CD4-positive, CD25-positive, alpha-beta regulatory T cell (primary cell): ENCODE data around the gene LINC00237. TPM values are rescaled to one million over a fixed set of nuclear protein-coding genes. Genes with fewer than 3 reads are reported as not detected.
A peak's percentile ranks its signal among the peaks of the same experiment; 100 is the strongest.

ENCODE experiments used
- ATAC-seq, 2 donors: fragments of 150-1000 bp; cut with Tn5 transposase; one replicate each; pipeline ENCODE4 v1.10.0; 2021; ENCODE audit warnings: low read depth in 2 of 2, moderate number of reproducible peaks in 2 of 2, moderate library complexity in 1 of 2
- DNase-seq, 3 donors: peaks; one replicate each; pipeline versions ENCODE4 v3.0.0 to v3.0.0-alpha.2; 2012 to 2022; ENCODE audit warnings: mixed read lengths in 1 of 3
- H3K27ac ChIP-seq: one replicate; pipeline ENCODE4 v1.7.0; 2013; ENCODE audit warnings: mild to moderate bottlenecking, low read length; ENCODE audit not compliant: insufficient read depth, poor library complexity, severe bottlenecking
- H3K27me3 ChIP-seq: one replicate; pipeline ENCODE4 v1.7.0; 2013; ENCODE audit warnings: low read length; ENCODE audit not compliant: control insufficient read depth, insufficient read depth
- H3K36me3 ChIP-seq: one replicate; pipeline ENCODE4 v1.7.0; 2013; ENCODE audit warnings: mild to moderate bottlenecking, low read length, moderate library complexity; ENCODE audit not compliant: control insufficient read depth, insufficient read depth
- H3K4me1 ChIP-seq: 2 replicates; pipeline ENCODE4 v1.7.0; 2013; ENCODE audit warnings: mild to moderate bottlenecking, low read length; ENCODE audit not compliant: insufficient read depth, control insufficient read depth, poor library complexity, severe bottlenecking
- H3K4me3 ChIP-seq: one replicate; pipeline ENCODE4 v1.7.0; 2013; ENCODE audit warnings: low read depth, mild to moderate bottlenecking, low read length, moderate library complexity
- H3K9me3 ChIP-seq, 2 experiments: 1 replicate in 1 of 2; 2 replicates in 1 of 2; pipeline ENCODE4 v1.7.0; 2013; ENCODE audit warnings: low read length in 2 of 2, mild to moderate bottlenecking in 1 of 2, moderate library complexity in 1 of 2; ENCODE audit not compliant: control insufficient read depth in 2 of 2
- H3K27ac Mint-ChIP-seq, 3 donors: one replicate each; pipeline ENCODE4 v1.8.0; 2020 to 2022; ENCODE audit warnings: mild to moderate bottlenecking in 3 of 3, mixed read lengths in 3 of 3, moderate library complexity in 2 of 3
- H3K27me3 Mint-ChIP-seq: one replicate; pipeline ENCODE4 v1.8.0; 2022; ENCODE audit warnings: mild to moderate bottlenecking, mixed read lengths
- H3K36me3 Mint-ChIP-seq: one replicate; pipeline ENCODE4 v1.8.0; 2020; ENCODE audit warnings: mixed read lengths
- H3K4me1 Mint-ChIP-seq, 4 donors: one replicate each; pipeline ENCODE4 v1.8.0; 2020 to 2022; ENCODE audit warnings: mixed read lengths in 4 of 4, mild to moderate bottlenecking in 1 of 4
- H3K4me3 Mint-ChIP-seq, 4 donors: one replicate each; pipeline ENCODE4 v1.8.0; 2020 to 2022; ENCODE audit warnings: mild to moderate bottlenecking in 4 of 4, mixed read lengths in 4 of 4, moderate library complexity in 3 of 4
- H3K9me3 Mint-ChIP-seq, 7 donors: one replicate each; pipeline ENCODE4 v1.8.0; 2020 to 2022; ENCODE audit warnings: mixed read lengths in 7 of 7, mild to moderate bottlenecking in 3 of 7, moderate library complexity in 2 of 7
- polyA plus RNA-seq, 4 donors: library from polyadenylated mRNA; unstranded; fragments of 300-500 nt; fragmentation: Illumina TruSeq; gene quantifications; one replicate each; pipeline ENCODE4 v1.2.3, GENCODE V29; 2021
- total RNA-seq: library from RNA; stranded (reverse); gene quantifications from one replicate; pipeline ENCODE4 v1.2.3, GENCODE V29; 2022

LINC00237 gene
- total and polyA plus RNA-seq, 5 donors from 2014 or later = 0.30 TPM; not detected in 4

DNA sequence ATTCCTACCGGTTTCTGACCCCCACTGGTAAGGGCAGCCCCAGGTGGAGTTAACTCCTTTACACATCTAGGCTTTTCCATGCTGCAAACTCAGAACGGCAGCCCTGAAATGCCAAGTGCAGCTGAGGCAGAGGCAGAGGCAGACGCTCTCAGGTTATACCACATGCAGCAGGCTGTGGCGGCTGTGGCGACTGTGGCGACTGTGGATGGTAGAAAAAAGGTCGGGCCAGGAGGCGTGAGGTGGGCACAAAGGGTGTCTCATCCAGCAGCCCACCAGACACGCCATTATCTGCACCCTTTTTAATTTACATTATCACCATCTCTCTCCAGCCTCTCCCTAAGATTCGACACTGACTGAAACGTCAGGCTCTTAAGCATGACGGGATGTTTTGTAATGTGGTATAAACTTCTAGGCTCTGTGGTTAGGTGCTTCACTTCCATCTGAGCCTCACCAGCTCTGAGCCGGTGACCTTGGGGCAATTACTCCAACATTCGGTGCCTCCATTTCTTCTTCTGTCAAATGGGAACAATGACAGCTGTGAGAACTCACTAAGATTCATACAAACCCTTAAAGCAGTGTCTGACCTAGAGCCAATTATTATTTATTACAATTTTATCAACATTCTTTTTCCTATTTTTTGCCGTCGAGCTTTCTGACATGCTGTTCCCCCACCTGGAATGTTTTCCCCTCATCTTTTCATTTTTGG, 27.9 kb upstream of the LINC00237 start:
- Histone ChIP-seq H3K36me3 (peaks cover 52% of the 10 kb centered on the region), H3K27me3 (no peaks in the 10 kb centered on the region), H3K9me3 (no peaks in the 10 kb centered on the region), H3K27ac (no peak overlapping the region), H3K4me1 (no peaks in the 10 kb centered on the region), H3K4me3 (no peak overlapping the region)
- Mint-ChIP-seq H3K27ac (no peak overlapping the region), H3K27me3 (no peaks in the 10 kb centered on the region), H3K9me3 (no peaks in the 10 kb centered on the region), H3K4me1 (peaks cover 2 to 15% (median 7%) of the 10 kb centered on the region in 4 donors), H3K36me3 (peaks cover 56% of the 10 kb centered on the region), H3K4me3 (peak overlapping the region in 2 of 4 donors; percentile 1 to 2)
- ATAC-seq (no peak), DNase-seq (no peak)

DNA sequence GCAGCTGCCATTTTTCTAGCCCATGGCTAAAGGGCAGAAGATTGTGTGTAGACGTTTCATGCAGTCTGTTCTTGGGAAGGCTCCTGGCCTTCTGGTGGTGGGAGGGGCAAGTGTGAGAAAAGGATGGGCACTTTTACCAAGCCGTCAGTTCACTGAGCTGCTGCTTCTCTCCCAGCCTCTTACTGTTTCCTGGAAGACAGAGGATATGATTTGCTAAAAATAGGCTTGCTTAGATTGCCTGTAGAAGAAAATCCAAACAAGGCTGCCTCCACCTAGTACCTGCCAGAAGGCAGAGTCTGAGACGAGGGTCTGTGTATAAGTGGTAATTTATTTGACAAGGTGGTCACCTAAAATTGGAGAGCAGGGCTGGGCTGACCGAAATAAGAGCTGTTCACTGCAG, 27.2 kb upstream of the LINC00237 start:
- peaks cover 46% of the 10 kb centered on the region for H3K36me3 ChIP-seq
- no peak overlapping the region for H3K27ac ChIP-seq
- no peak for DNase-seq
- H3K27ac Mint-ChIP-seq = peak overlapping the region in 1 of 3 donors; percentile 73
- H3K4me3 ChIP-seq = no peak overlapping the region
- ATAC-seq = no peak
- H3K4me1 Mint-ChIP-seq = peaks cover 4 to 16% (median 12%) of the 10 kb centered on the region in 4 donors
- H3K4me1 ChIP-seq = no peaks in the 10 kb centered on the region
- H3K9me3 ChIP-seq = no peaks in the 10 kb centered on the region
- no peaks in the 10 kb centered on the region for H3K9me3 Mint-ChIP-seq
- H3K27me3 Mint-ChIP-seq = no peaks in the 10 kb centered on the region
- no peak overlapping the region for H3K4me3 Mint-ChIP-seq
- H3K27me3 ChIP-seq = no peaks in the 10 kb centered on the region
- peaks cover 54% of the 10 kb centered on the region for H3K36me3 Mint-ChIP-seq

DNA sequence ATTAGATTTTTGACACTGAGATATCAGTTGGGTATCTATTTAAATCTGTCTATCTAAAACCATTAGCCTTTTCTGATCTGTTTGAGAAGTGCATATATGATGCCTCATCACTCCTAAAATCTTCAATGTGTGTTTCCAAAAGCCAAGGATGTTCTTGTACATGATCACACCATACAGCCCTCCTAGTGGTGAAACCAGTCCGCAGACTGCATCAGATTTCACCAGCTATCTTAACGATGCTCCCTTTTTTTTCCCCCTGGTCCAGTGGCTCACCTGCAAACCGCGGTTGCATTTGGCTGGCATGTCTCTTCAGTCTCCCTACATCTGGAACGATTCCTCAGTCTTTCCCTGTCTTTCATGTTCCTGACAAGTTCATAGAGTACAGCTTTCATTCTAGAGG, 23.7 kb upstream of the LINC00237 start:
- peak overlapping the region in 1 of 3 donors; percentile 34 for H3K27ac Mint-ChIP-seq
- Histone ChIP-seq H3K36me3 (peaks cover 17% of the 10 kb centered on the region), H3K27ac (no peak overlapping the region), H3K9me3 (no peaks in the 10 kb centered on the region), H3K4me3 (no peak overlapping the region), H3K27me3 (no peaks in the 10 kb centered on the region), H3K4me1 (peaks cover 14% of the 10 kb centered on the region)
- ATAC-seq (no peak), DNase-seq (no peak)
- H3K27me3 Mint-ChIP-seq = no peaks in the 10 kb centered on the region
- peaks cover 24% of the 10 kb centered on the region for H3K36me3 Mint-ChIP-seq
- H3K4me1 Mint-ChIP-seq = peaks cover 16 to 31% (median 22%) of the 10 kb centered on the region in 4 donors
- no peaks in the 10 kb centered on the region for H3K9me3 Mint-ChIP-seq
- peak overlapping the region in 1 of 4 donors; percentile 39 for H3K4me3 Mint-ChIP-seq

DNA sequence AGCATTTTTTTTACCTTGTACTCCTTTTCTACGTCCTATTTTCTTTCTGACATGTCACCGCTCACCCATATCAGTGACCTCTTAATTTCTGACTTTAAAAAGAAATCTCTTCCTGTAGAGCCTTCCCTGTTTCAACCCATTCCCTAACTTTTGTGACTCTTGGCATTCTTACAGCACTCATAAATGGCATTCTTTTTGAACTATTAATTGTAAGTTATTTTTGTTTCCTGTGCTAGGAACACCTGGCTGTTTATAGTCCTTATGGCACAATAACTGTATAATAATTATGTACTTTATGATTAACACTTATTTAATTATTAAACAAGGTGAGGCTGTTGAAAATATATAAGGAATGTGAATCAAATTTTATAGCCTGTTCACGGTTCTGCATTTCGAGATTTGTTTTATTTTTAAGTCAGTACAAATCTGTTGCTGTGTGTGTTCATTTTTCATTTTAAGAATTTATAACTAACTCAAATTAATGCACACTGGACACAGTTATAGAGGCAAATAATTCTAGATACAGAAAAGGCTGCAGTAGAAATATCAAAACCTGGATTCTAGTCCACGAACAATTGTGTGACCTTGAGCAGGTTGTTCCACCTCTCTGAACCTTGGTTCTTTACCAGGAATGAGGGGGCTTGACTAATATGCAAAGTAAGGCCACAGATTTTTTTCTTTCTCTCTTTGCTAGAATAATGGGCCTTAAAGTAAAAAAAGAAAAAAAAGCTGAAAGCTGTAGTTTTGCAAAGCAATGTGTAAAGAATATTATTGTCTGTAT, 21.2 kb upstream of the LINC00237 start:
- ATAC-seq = no peak
- H3K27ac Mint-ChIP-seq = peak overlapping the region in 1 of 3 donors; percentile 90

DNA sequence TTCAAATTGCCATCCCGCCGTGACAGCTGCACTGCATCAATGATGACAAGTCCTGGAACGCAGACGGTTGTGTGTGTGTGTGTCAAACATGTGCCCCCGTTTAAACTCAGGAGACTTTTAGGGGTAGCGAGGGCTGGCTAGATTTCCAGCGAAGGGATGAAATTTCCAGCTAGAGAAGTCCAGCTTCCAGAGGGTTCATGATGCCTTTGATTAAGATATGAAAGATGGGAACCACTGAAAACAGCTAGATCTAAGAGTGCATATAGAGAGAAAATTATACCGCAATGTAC, 20.4 kb upstream of the LINC00237 start:
- Mint-ChIP-seq H3K27ac (peak overlapping the region; percentile 83 to 90 (median 87)), H3K36me3 (peaks cover 7% of the 10 kb centered on the region), H3K4me1 (peaks cover 15 to 31% (median 20%) of the 10 kb centered on the region in 4 donors), H3K4me3 (peak overlapping the region; percentile 92 to 94 (median 92)), H3K27me3 (peaks cover 6% of the 10 kb centered on the region), H3K9me3 (no peaks in the 10 kb centered on the region)
- Histone ChIP-seq H3K4me1 (peaks cover 14% of the 10 kb centered on the region), H3K36me3 (no peaks in the 10 kb centered on the region), H3K9me3 (no peaks in the 10 kb centered on the region), H3K27me3 (peaks cover 4% of the 10 kb centered on the region), H3K27ac (no peak overlapping the region), H3K4me3 (peak overlapping the region; percentile 82)
- ATAC-seq (no peak), DNase-seq (no peak)

More for the DNA sequence above, 21.2 kb upstream of the LINC00237 start:
- H3K9me3 ChIP-seq = no peaks in the 10 kb centered on the region
- Mint-ChIP-seq H3K4me1 (peaks cover 16 to 31% (median 21%) of the 10 kb centered on the region in 4 donors), H3K4me3 (peak overlapping the region; percentile 65 to 93 (median 92)), H3K9me3 (no peaks in the 10 kb centered on the region), H3K36me3 (peaks cover 10% of the 10 kb centered on the region), H3K27me3 (peaks cover 6% of the 10 kb centered on the region)
- H3K36me3 ChIP-seq = peaks cover 7% of the 10 kb centered on the region
- DNase-seq = no peak
- no peaks in the 10 kb centered on the region for H3K27me3 ChIP-seq
- H3K27ac ChIP-seq = no peak overlapping the region
- H3K4me3 ChIP-seq = peak overlapping the region; percentile 82
- H3K4me1 ChIP-seq = peaks cover 14% of the 10 kb centered on the region

DNA sequence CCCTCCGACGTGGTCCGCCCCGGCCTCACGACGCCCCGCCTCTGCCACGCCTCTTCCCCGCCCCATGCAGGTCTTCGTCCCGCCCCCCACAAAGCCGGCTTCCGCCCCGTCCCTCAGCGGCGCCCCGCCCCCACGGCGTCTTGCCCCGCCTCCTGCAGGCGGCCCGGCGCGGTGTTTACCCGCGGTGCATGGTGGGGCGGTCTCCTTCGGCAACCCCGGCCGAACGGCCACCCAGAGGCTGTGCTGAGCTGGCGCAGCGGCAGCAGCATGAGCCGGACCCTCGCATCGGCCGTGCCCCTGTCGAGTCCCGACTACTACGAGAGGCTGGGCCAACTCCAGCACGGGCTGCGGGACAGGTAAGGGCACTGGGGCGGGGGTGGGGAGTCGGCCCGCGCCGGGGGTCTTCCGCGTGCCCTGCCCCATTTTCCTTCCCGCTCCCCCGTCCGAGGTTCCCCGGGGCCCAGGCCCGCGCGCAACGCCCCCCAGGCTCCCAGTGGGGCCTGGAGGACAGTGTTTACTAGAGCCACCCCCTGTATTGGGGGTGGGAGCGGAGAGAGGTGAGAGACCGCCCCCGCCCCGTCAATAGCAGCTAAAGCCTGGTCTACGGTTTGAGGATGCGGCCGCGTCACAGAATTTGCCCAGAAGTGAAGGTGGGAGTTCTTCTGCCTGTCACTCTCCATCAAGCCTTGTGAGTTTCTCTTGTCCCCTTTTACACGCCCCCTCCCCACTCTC, 19.9 kb upstream of the LINC00237 start, which contains the start of gene KIZ:
Gene KIZ (plus strand): TSS at position 234 of the 732 bp plus-strand sequence. CDS start 34 bp downstream, at position 268.
- no peaks in the 10 kb centered on the region for H3K9me3 Mint-ChIP-seq

DNA sequence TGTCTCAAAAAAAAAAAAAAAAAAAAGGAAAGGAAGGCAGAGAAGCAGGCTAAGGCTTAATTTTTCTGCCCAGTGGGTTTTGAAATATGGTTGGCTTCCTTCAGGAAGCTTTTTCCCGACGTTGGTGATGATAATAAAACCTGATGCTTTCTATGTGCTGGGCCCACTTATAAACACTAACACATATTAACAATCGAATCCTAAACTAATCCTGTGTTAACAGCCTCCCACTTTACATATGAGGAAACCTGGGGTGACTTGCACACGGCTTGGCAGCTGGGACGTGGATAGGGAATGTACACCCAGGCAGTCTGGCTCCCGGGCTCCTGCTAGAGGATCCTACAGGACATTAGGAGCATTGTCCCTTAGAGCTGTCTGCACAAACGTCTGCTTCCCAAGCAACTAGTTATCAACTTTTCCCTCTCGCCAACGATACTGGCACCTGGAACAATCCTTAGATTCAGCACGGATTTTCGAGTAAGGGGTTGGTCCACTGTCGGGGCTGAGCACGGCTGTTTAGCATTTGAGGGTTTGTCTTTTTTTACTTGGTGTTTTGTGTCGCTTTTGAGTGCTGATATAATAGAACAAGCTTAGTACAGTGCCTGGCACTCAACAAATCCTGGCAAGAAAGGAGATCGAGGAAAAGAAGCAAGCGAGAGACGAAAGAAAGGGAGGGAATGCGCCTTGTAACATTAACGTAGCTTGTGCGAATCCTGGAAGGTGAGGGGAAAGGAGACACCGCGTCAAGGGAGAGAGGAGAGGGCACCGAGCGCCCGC, 19.1 kb upstream of the LINC00237 start:
- ATAC-seq (peak in 1 of 2 donors; percentile 1), DNase-seq (no peak)
- Histone ChIP-seq H3K27me3 (peaks cover 4% of the 10 kb centered on the region), H3K4me1 (peaks cover 14% of the 10 kb centered on the region), H3K27ac (peak overlapping the region; percentile 53), H3K36me3 (no peaks in the 10 kb centered on the region), H3K4me3 (peak overlapping the region; percentile 84), H3K9me3 (no peaks in the 10 kb centered on the region)
- peak overlapping the region; percentile 92 to 94 (median 92) for H3K4me3 Mint-ChIP-seq
- peaks cover 11 to 31% (median 20%) of the 10 kb centered on the region in 4 donors for H3K4me1 Mint-ChIP-seq
- peaks cover 0 to 3% (median 0%) of the 10 kb centered on the region in 7 donors for H3K9me3 Mint-ChIP-seq
- H3K27me3 Mint-ChIP-seq = peaks cover 11% of the 10 kb centered on the region
- H3K27ac Mint-ChIP-seq = peak overlapping the region; percentile 15 to 90 (median 83)
- H3K36me3 Mint-ChIP-seq = no peaks in the 10 kb centered on the region

More for the DNA sequence above, 19.9 kb upstream of the LINC00237 start, which contains the start of gene KIZ:
- Histone ChIP-seq H3K4me1 (peaks cover 14% of the 10 kb centered on the region), H3K4me3 (peak within 1 kb of the TSS; percentile 84), H3K36me3 (no peaks in the 10 kb centered on the region), H3K9me3 (no peaks in the 10 kb centered on the region), H3K27ac (peak within 1 kb of the TSS; percentile 55), H3K27me3 (peaks cover 4% of the 10 kb centered on the region)
- Mint-ChIP-seq H3K4me3 (peak within 1 kb of the TSS; percentile 92 to 94 (median 92)), H3K27ac (peak within 1 kb of the TSS; percentile 83 to 90 (median 87)), H3K4me1 (peaks cover 12 to 31% (median 20%) of the 10 kb centered on the region in 4 donors), H3K36me3 (peaks cover 2% of the 10 kb centered on the region), H3K27me3 (peaks cover 6% of the 10 kb centered on the region)
- DNase-seq (peak; percentile 94 to 98 (median 96)), ATAC-seq (peak; percentile 98)
